Inflammatory macrophage (primary cell): ENCODE results near the gene RFX1.
"Not testable (repeated sequence)": the region's sequence is repeated elsewhere in the genome, so short reads cannot be mapped to it uniquely, and the experiment has no call there.

Experiments used
- DNase-seq, 2 donors: peaks; one replicate each; pipeline ENCODE4 v3.0.0-alpha.2; 2020 to 2022
- total RNA-seq, 18 experiments: gene quantifications; one replicate each; lab custom pipeline; 2026; ENCODE audit warnings: mixed read lengths in 6 of 18, inconsistent platforms in 2 of 18; lab: John Stamatoyannopoulos, UW

Gene RFX1
- 1.3 to 11.1 (median 4.7) reads per million in 18 experiments for total RNA-seq

GRCh38 chr19:14006085-14006765 is at the start of gene RFX1:
RFX1 (minus strand) TSS chr19:14006320; CDS start chr19:13993843, 12,477 bp downstream.
- peak; percentile 99 to 100 for DNase-seq

GRCh38 chr19:14055396-14055795 is 49.3 kb upstream of the RFX1 start:
- no peak for DNase-seq

DNA sequence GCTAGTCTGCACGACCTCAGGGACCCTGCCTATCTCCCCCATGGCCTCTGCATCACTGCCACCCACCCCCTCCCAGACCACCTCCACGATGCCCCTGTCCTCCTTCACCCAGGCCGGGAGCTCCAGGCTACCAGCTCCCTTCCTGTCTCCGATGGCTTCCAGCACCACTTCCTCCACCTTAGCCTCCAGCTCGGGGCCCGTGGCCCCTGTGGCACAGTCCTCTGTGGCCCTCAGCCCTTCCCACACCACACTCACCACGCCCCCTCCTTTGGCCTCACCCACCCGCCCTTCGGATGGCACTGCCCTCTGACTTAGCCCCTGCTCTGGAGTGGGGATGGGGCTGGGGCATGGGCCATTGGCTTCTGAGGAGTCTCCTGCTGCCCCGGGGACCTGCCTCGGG is 48.6 kb upstream of the RFX1 start:
- DNase-seq: no peak

GRCh38 chr19:14054099-14054498 is 48.0 kb upstream of the RFX1 start:
- no peak for DNase-seq

GRCh38 chr19:14053500-14053899 is 47.4 kb upstream of the RFX1 start:
- DNase-seq: no peak

GRCh38 chr19:14053032-14053431 is 46.9 kb upstream of the RFX1 start:
- no peak for DNase-seq

GRCh38 chr19:14052470-14052869 is 46.4 kb upstream of the RFX1 start:
- no peak for DNase-seq

DNA sequence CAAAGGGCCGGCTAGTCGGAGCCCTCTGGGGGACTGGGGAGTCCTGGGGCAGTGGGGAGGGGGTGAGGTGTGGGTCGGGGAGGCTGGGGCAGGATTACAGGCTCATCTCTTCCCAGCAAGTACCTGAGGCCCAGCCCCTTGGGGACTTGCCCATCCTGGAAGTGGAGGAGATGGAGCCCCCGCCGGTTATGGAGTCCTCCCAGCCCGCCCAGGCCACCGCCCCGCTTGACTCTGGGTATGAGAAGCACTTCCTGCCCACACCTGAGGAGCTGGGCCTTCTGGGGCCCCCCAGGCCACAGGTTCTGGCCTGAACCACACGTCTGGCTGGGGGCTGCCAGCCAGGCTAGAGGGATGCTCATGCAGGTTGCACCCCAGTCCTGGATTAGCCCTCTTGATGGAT is 45.9 kb upstream of the RFX1 start:
- no peak for DNase-seq

- DNase-seq: not testable (repeated sequence)
Measured at GRCh38 chr19:14050961-14051360, 44.8 kb upstream of the RFX1 start.

GRCh38 chr19:14050512-14050911 is 44.4 kb upstream of the RFX1 start:
- no peak for DNase-seq

DNA sequence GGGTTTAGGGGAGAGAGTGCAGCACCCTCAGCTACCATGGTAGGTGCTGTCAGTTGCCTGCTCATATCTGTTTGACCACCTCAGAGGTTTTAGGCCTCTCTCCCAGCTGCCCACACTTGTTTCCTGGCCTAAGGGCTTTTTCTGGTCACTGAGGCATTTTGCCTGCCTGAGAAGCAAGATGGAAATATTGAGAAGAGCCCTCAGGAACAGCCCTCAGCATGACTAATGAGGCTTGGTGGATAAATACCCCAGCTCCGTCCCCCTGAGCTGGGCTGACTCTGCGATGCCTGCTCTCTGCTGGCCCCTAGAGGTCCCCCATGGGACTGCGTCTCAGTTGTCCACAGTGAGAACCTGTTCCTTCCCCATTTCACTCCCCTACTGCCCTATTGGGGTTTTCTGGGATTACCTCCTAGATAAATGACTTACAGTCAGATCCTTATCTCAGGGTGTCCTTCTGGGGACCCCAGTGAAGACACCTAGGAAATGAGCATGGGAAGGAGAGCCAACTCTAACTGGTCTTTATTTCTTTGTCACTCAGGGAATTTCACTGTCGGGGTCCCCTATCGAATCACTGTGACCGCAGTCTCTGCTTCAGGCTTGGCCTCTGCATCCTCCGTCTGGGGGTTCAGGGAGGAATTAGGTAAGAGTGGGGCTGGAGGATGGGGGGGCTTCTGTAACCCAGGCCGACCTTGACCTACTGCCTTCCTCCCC is 42.5 kb upstream of the RFX1 start:
- peak; percentile 72 to 76 for DNase-seq

DNA sequence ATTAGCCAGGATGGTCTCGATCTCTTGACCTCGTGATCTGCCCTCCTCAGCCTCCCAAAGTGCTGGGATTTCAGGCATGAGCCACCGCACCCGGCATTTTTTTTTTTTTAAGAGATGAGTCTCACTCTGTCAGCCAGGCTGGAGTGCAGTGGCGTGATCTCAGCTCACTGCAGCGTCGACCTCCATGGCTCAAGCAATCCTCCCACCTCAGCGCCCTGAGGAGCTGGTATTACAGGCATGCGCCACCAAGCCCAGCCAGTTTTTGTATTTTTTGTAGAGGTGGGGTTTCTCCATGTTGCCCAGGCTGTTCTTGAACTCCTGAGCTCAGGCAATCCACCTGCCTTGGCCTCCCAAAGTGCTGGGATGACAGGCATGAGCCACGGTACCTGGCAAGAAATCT is 41.7 kb upstream of the RFX1 start:
- not testable (repeated sequence) for DNase-seq

DNA sequence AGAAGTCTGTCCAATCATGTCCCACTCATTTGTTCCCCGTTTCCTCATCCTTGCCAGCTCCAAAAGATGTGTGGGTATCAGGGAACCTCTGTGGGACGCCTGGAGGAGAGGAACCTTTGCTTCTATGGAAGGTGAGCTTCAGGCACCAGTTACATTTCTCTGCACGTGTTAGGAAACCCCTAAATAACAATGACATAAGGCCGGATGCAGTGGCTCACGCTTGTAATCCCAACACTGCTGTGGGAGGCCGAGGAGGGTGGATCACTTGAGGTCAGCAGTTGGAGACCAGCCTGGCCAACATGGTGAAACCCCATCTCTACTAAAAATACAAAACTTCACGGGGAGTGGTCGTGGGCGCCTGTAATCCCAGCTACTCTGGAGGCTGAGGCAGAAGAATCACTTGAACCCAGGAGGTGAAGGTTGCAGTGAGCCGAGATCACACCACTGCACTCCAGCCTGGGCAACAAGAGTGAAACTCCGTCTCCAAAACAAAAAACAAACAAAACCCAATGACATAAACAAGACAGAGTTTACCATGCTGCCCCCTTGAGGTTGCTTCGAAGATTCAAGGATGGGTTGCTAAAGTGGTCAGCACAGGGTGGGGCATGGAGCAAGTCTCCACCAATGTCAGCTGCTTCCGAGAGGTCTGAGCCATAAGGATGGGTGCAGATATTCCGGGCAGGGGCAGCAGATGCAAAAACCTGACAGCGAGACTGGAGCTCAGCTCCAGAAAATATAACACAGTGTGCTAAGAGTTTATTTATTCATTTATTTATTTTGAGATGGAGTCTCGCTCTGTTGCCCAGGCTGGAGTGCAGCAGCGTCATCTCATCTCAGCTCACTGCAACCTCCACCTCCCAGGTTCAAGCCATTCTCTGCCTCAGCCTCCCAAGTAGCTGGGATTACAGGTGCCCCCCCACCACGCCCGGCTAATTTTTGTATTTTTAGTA is 36.8 kb upstream of the RFX1 start:
- DNase-seq: peak; percentile 75 to 76

DNA sequence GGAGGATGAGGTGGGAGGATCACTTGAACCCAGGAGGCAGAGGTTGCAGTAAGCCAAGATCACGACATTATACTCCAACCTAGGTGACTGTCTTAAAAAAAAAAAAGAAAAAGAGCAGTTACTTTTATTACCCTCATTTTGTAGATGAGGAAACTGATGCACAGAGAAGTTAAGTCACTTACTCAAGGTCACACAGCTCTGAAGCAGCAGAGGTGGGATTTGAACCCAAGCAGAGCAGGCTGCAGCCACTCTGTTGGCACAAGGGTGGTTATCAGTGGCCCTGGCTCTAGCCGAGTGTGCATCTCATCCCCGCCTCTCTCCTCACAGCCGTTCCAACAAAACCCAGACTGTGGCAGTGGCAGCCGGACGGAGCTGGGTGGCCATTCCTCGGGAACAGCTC is 33.1 kb upstream of the RFX1 start:
- no peak for DNase-seq

GRCh38 chr19:14035706-14036105 is 29.6 kb upstream of the RFX1 start:
- DNase-seq: no peak

DNA sequence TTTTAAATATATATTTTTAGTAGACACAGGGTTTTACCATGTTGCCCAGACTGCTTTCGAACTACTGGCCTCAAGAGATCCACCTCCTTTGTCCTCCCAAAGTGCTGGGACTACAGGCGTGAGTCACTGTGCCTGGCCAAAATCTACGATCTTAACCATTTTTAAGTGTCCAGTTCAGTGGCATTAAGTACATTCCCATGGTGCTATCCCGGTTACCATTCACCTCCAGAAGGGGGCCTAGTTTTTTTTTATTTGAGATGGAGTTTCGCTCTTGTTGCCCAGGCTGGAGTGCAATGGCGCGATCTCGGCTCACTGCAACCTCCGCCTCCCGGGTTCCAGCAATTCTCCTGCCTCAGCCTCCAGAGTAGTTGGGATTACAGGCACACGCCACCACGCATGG is 29.0 kb upstream of the RFX1 start:
- not testable (repeated sequence) for DNase-seq

DNA sequence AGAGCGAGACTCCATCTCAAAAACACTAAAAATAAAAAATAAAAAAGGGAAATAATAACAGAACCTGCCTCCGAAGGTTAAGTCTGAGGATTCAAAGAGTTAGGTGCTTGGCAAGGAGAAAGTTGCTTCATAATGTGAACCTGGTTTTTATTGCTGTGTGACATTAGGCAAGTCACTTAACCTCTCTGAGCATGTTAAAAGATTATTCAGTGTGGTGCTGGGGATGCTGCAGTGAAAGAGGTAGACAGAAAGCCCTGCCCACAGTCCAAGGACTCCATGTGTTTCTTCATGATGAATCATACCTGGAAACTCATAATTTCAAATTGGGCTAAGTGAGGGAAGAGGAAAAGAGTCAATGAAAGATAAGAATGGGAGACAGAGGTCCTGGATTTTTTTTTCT is 27.8 kb upstream of the RFX1 start:
- DNase-seq: no peak

- peak; percentile 51 to 61 for DNase-seq
Measured at GRCh38 chr19:14031719-14032480, 25.8 kb upstream of the RFX1 start, which contains the start of gene IL27RA. IL27RA (plus strand) TSS chr19:14031762; CDS start chr19:14031873, 111 bp downstream.

- DNase-seq: no peak
Measured at GRCh38 chr19:14030997-14031718, 25.0 kb upstream of the RFX1 start.

- no peak for DNase-seq
Measured at GRCh38 chr19:14028901-14029300, 22.8 kb upstream of the RFX1 start.

DNA sequence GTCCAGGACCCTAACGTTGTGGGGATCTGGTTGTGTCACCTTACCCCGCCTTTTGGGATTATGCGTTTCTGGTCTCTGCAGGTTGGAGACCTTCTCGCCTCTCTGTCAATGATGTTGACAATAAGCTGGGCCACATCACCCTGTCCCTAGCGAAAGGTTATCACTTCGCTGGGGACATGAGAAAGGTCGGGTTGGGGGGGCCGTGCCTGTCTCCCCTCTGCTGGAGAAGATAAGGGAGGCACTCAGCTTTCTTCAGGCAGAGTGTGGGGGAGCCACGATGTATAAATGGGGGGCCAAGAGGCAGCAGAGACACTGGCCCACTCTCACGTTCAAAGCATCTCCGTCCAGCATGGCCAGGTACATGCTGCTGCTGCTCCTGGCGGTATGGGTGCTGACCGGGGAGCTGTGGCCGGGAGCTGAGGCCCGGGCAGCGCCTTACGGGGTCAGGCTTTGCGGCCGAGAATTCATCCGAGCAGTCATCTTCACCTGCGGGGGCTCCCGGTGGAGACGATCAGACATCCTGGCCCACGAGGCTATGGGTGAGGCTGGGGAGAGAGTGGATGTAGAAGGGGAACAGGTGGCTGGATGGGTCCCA is 21.8 kb upstream of the RFX1 start, which contains the start of gene RLN3:
Gene RLN3 (plus strand): TSS at position 293 of the 595 bp plus-strand sequence. CDS start 57 bp downstream, at position 350.
- no peak for DNase-seq
